GM23248 (cell line): ENCODE measurements around the gene NUDT19.

Experiments
- EZH2 ChIP-seq: fragments of 200-600 bp; sonication (generic); IDR thresholded peaks from 2 replicates; pipeline ENCODE4 v1.6.1; 2018; ENCODE audit warnings: antibody characterized with exemption, mild to moderate bottlenecking; ENCODE audit not compliant: insufficient read depth, poor library complexity, severe bottlenecking
- EZH2phosphoT487 ChIP-seq: fragments of 200-600 bp; sonication (generic); IDR thresholded peaks from 2 replicates; pipeline ENCODE4 v1.6.1; 2018; ENCODE audit warnings: antibody characterized with exemption, moderate library complexity, mild to moderate bottlenecking, low read depth; ENCODE audit not compliant: insufficient read depth

DNA sequence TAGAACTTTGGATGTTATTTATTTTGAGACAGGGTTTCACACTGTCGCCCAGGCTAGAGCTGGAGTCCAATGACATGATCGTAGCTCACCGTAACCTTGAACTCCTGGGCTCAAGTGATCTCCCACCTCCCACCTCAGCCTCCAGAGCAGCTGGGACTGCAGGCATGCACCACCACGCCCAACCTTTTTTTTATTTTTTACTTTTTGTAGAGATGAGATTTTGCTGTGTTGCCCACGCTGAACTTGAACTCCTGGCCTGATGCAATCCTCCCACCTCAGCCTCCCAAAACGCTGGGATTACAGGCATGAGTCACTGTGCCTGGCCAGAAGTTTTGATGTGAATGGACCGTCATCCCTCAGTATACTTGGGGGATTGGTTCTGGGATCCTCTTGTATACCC lies 30.3 kb upstream of the NUDT19 start:
- TF ChIP-seq EZH2 = no peak
- TF ChIP-seq EZH2phosphoT487 = no peak
